ENCODE measurements around the gene FAM81A. TPM values are rescaled to one million over a fixed set of nuclear protein-coding genes. Genes with fewer than 3 reads are reported as not detected.

Gene FAM81A
- total and polyA plus RNA-seq, 9 of the 15 experiments (the other 6 are each of a cell fraction or from before 2014, with no cell fraction given) = not detected

GRCh38 chr15:59405079-59405478 lies 32.9 kb upstream of the FAM81A start (continued):
- no peak for TF ChIP-seq REST (IDR thresholded peaks at IDR 0.05; ENCODE audit: borderline replicate concordance)
- no peak for TF ChIP-seq REST (CRISPR knock-in tag; IDR thresholded peaks at IDR 0.05; ENCODE audit: low read depth)
- no peak for TF ChIP-seq HNRNPLL (IDR thresholded peaks at IDR 0.05; ENCODE audit: low read depth, low read length, poor library complexity, severe bottlenecking)
- no peak for TF ChIP-seq DDX20 (tag; IDR thresholded peaks at IDR 0.05; ENCODE audit: low read depth)
- no peak for TF ChIP-seq RBM15 (IDR thresholded peaks at IDR 0.05; ENCODE audit: insufficient read depth, low read length)

All from K562 (cell line).